ENCODE results near the gene SDCCAG8.
A peak's percentile ranks its signal among the peaks of the same experiment; 100 is the strongest.

SDCCAG8 gene

DNA sequence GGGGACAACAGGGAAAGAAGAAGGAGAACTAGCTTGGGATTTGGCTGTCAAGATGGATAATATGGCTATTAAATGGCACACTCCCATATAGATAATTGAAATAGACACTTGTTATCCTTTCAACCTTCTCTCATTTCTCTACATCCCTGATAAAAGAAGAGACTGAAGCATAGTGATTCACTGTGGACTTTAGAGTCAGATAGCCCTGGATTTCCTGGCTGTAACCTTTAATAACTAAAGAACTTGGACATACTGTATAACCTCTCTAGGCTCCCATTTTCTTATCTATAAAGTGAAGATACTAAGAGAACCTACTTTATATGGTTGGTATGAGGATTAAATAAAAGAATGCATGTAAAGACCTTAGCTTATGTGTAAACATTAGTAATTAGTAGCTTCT, 152.6 kb downstream of the SDCCAG8 start:
- no peak for TF ChIP-seq ZFX (IDR thresholded peaks at IDR 0.05; ENCODE audit: borderline replicate concordance)
- TF ChIP-seq, protein P1, sequence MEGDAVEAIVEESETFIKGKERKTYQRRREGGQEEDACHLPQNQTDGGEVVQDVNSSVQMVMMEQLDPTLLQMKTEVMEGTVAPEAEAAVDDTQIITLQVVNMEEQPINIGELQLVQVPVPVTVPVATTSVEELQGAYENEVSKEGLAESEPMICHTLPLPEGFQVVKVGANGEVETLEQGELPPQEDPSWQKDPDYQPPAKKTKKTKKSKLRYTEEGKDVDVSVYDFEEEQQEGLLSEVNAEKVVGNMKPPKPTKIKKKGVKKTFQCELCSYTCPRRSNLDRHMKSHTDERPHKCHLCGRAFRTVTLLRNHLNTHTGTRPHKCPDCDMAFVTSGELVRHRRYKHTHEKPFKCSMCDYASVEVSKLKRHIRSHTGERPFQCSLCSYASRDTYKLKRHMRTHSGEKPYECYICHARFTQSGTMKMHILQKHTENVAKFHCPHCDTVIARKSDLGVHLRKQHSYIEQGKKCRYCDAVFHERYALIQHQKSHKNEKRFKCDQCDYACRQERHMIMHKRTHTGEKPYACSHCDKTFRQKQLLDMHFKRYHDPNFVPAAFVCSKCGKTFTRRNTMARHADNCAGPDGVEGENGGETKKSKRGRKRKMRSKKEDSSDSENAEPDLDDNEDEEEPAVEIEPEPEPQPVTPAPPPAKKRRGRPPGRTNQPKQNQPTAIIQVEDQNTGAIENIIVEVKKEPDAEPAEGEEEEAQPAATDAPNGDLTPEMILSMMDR (IDR thresholded peaks at IDR 0.05): no peak
- H3K27ac ChIP-seq: no peak overlapping the region

DNA sequence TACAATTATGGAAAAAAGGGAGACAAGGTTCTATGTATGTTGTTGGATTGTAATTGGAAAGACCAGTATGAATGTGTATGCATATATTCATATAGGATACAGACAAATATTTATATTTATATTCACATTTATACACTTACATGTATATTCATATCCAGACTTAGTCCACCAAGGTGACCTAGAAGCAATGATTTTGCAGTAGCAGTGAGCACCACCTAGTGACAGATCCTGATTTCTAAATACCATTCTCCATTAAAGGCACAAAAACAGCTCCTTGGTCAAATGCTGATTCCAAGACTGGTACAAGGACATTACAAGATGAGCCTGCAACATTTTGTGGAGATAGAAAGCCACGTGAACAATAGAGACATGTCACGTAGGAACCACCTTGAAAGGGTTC, 153.4 kb downstream of the SDCCAG8 start:
- no peak overlapping the region for H3K27ac ChIP-seq

DNA sequence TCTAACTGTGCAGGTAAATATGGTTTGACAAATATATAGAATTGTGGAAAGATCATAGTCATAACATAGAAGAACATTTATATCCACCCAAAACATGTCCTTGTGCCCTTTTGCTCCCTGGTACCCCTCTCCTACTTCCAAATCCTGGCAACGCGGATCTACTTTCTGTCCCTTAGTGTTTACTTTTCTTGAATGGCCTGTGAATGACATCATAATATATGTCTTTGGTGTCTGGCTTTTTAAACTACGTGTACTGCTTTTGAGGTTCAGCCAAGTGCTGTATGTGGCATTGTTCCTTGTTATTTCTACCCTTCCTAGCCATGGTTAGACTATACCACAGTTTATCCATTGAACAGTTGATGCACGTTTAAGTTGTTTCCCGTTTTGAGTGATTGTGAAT, 155.6 kb downstream of the SDCCAG8 start:
- H3K27ac ChIP-seq: no peak overlapping the region
- no peak for TF ChIP-seq ZFX (IDR thresholded peaks at IDR 0.05; ENCODE audit: borderline replicate concordance)
- TF ChIP-seq, protein P1 (IDR thresholded peaks at IDR 0.05): no peak

More for the DNA sequence above, 153.4 kb downstream of the SDCCAG8 start:
- TF ChIP-seq ZFX (IDR thresholded peaks at IDR 0.05; ENCODE audit: borderline replicate concordance): no peak
- TF ChIP-seq, protein P1 (IDR thresholded peaks at IDR 0.05): peak; percentile 64

DNA sequence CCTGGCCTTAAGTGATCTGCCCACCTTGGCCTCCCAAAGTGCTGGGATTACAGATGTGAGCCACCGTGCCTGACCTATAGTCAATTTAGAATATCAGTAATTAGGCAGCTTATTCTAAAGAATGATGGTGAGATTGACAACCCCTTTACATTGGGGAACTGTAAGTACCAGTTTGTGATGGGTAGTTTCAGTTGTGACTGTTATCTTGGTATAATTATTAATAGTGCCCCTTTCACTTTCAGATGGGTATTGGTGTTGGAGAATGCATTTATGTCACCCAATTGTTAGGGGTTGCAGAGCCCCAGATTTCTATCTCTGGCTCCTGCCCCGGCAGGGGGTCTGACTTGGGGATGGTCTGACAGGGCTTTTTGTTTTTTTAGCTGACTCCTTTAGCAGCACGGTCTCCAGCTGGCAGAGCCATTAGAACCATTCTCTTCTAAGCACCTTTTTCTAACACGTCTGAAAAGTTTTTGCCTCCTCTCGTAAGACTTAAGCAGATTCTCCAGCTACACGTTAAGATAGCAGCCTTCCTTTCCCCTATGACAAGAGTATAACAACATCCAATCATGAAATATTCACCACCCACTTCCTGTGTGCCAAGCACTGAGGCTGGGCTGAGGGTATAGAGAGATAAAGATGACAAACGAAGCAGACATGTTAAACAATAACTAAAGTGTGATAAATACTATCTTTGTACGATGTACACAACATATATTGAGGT, 157.8 kb downstream of the SDCCAG8 start:
- H3K27ac ChIP-seq: no peak overlapping the region

DNA sequence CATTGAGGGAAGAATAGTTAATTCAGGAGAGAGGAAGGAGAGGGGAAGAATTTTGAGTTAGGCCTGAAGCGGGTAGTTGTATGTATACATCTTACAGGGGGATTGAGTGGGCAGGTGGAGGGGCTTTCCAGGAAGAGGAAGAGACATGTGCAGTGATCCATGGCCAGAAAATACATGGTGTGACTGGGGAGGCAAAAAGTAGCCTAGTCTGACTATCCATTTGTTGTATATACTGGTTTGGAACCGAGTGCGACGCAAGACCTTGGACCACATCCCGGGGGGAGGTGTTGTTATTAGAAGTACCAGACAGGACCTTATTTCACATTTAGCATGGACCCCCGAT, 158.3 kb downstream of the SDCCAG8 start:
- no peak overlapping the region for H3K27ac ChIP-seq
- no peak for TF ChIP-seq ZFX (IDR thresholded peaks at IDR 0.05; ENCODE audit: borderline replicate concordance)
- TF ChIP-seq, protein P1 (IDR thresholded peaks at IDR 0.05): no peak

More for the DNA sequence above, 157.8 kb downstream of the SDCCAG8 start:
- TF ChIP-seq, protein P1 (IDR thresholded peaks at IDR 0.05): no peak
- TF ChIP-seq ZFX (IDR thresholded peaks at IDR 0.05; ENCODE audit: borderline replicate concordance): no peak

DNA sequence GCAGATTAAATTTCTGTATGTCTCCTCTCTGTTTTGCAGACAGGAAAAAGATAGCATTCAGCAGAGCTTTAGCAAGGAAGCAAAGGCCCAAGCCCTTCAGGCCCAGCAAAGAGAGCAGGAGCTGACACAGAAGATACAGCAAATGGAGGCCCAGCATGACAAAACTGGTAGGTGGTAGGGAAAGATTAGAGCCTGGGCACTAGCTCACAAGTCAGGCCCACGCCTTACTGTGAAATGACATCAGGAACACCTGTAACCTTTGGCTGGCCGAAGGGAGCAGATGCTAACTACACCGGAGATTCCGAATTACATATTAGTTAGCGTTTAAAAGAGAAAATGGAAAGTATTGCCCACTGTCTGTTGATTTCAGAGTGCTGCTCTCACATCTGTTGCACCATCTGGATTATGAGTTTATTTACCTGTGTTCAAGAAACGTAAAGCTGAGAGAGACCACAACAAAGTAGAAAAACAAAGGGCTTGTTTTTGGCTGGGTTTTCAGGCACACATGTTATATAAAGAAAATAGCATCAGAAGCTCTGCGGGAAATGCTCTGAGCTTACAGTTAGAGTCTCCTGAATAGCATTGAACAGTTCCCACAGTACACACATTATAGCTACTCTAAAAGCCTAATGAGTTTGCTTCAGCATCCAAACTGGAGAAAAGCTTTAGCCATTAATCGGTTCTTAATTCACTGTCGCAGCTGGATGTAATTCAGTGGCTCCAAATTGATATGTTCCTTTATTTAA, 160.0 kb downstream of the SDCCAG8 start:
- TF ChIP-seq ZFX (IDR thresholded peaks at IDR 0.05; ENCODE audit: borderline replicate concordance): no peak
- TF ChIP-seq, protein P1 (IDR thresholded peaks at IDR 0.05): no peak
- H3K27ac ChIP-seq: no peak overlapping the region

DNA sequence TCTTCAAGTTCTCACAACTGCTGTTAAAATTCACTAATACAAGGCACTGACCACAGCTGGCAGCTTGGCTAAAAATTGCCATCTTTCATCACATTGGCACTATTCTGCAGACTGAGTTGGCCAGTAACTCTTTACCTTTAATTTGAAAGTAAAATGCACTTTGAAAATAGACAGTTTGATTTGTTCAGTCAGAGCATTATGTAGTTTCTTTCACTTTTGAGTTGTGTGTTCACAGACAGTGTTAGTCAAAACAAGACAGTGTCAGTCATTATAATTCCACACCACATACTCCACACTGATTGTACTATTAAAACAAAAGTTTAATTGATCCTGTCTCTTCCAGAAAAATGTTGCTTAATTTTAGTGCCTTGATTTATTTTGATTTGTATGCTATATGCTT, 160.7 kb downstream of the SDCCAG8 start:
- no peak for TF ChIP-seq ZFX (IDR thresholded peaks at IDR 0.05; ENCODE audit: borderline replicate concordance)
- TF ChIP-seq, protein P1 (IDR thresholded peaks at IDR 0.05): no peak
- H3K27ac ChIP-seq: no peak overlapping the region
